Sigmoid colon (tissue), 3 donors: ENCODE results near the gene CLCNKA.
"Not testable (repeated sequence)": the region's sequence is repeated elsewhere in the genome, so short reads cannot be mapped to it uniquely, and the experiment has no call there.

Source experiments
- POLR2A ChIP-seq, 2 donors: fragments of 450-650 bp; IDR thresholded peaks; one replicate each; pipeline ENCODE4 v1.6.1; 2016; ENCODE audit warnings: antibody characterized with exemption in 2 of 2, mild to moderate bottlenecking in 2 of 2, moderate library complexity in 2 of 2
- TF ChIP-seq, protein P1 (sequence below), 4 experiments: fragments of 450-650 bp in 3 of 4; fragments of 200-600 bp in 1 of 4; IDR thresholded peaks; one replicate each; pipeline ENCODE4 v1.5.1; 2016 to 2019; ENCODE audit warnings: antibody characterized with exemption in 4 of 4, mild to moderate bottlenecking in 3 of 4, moderate library complexity in 2 of 4

DNA sequence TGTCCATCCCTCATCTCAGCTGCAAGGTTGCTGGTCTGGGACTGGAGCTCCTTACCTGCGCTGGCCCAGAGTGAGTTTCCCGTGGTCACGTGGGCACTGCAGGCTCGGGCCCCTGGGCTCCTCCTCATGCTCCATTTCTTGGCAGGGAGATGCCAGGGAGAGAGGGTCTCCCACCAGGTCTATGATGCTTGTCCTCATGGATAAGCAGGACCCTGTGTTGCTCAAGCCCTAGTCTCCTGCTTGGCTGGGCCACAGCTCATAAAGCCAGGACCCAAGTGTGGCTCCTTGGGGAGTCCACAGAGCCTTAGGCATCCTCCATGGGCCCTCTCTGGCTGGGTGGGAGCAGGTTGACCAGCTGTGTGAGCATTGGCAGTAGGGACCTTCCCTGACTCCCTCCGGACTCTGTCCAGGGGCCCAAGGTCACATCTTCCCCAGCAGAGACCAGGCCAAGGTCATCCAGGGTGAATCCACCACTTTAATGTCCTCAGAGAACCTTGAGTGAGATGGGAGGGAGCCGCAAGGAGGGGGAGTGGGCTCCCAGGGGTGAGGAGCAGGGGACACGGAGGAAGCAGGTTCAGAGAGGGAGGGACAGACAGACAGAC lies 35.6 kb downstream of the CLCNKA start:
- TF ChIP-seq, protein P1, sequence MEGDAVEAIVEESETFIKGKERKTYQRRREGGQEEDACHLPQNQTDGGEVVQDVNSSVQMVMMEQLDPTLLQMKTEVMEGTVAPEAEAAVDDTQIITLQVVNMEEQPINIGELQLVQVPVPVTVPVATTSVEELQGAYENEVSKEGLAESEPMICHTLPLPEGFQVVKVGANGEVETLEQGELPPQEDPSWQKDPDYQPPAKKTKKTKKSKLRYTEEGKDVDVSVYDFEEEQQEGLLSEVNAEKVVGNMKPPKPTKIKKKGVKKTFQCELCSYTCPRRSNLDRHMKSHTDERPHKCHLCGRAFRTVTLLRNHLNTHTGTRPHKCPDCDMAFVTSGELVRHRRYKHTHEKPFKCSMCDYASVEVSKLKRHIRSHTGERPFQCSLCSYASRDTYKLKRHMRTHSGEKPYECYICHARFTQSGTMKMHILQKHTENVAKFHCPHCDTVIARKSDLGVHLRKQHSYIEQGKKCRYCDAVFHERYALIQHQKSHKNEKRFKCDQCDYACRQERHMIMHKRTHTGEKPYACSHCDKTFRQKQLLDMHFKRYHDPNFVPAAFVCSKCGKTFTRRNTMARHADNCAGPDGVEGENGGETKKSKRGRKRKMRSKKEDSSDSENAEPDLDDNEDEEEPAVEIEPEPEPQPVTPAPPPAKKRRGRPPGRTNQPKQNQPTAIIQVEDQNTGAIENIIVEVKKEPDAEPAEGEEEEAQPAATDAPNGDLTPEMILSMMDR (IDR thresholded peaks at IDR 0.05): not testable (repeated sequence)
- TF ChIP-seq POLR2A (IDR thresholded peaks at IDR 0.05): not testable (repeated sequence)
